NCI-H1417 (cell line): ENCODE measurements around the gene UGGT2.
"Not testable (repeated sequence)": the region's sequence is repeated elsewhere in the genome, so short reads cannot be mapped to it uniquely, and the experiment has no call there.

ENCODE experiments used
- DNase-seq, 3 experiments: peaks; one replicate each; lab custom pipeline; 2025; lab: John Stamatoyannopoulos, UW

Gene UGGT2

GRCh38 chr13:95793018-95793555, 260.1 kb downstream of the UGGT2 start:
- no peak for DNase-seq

GRCh38 chr13:95791084-95791722, 262.0 kb downstream of the UGGT2 start:
- DNase-seq = no peak

- DNase-seq = not testable (repeated sequence)
Measured at GRCh38 chr13:95789315-95789714, 263.9 kb downstream of the UGGT2 start.

- no peak for DNase-seq
Measured at GRCh38 chr13:95788100-95788463, 265.1 kb downstream of the UGGT2 start.

GRCh38 chr13:95787356-95788099, 265.7 kb downstream of the UGGT2 start:
- DNase-seq = no peak

GRCh38 chr13:95784900-95785290, 268.3 kb downstream of the UGGT2 start:
- no peak for DNase-seq

- no peak for DNase-seq
Measured at GRCh38 chr13:95784161-95784899, 268.9 kb downstream of the UGGT2 start.

- no peak for DNase-seq
Measured at GRCh38 chr13:95783747-95784146, 269.5 kb downstream of the UGGT2 start.

- DNase-seq = not testable (repeated sequence)
Measured at GRCh38 chr13:95781940-95782339, 271.3 kb downstream of the UGGT2 start.

- DNase-seq = no peak
Measured at GRCh38 chr13:95781016-95781415, 272.2 kb downstream of the UGGT2 start.

GRCh38 chr13:95779522-95779921, 273.7 kb downstream of the UGGT2 start:
- DNase-seq = no peak

GRCh38 chr13:95771905-95772304, 281.3 kb downstream of the UGGT2 start:
- no peak for DNase-seq

- no peak for DNase-seq
Measured at GRCh38 chr13:95763601-95764000, 289.6 kb downstream of the UGGT2 start.

- not testable (repeated sequence) for DNase-seq
Measured at GRCh38 chr13:95762626-95763025, 290.6 kb downstream of the UGGT2 start.

GRCh38 chr13:95756072-95756471, 297.1 kb downstream of the UGGT2 start:
- DNase-seq = no peak

- DNase-seq = no peak
Measured at GRCh38 chr13:95754069-95754468, 299.1 kb downstream of the UGGT2 start.

- no peak for DNase-seq
Measured at GRCh38 chr13:95752677-95753076, 300.5 kb downstream of the UGGT2 start.
